GM12878 (cell line): ENCODE data around the gene UBE2D1. TPM values are rescaled to one million over a fixed set of nuclear protein-coding genes. Genes with fewer than 3 reads are reported as not detected.

Source experiments
- ASH2L ChIP-seq: fragments of 300-600, 200-600 bp; sonication (generic); IDR thresholded peaks from 2 replicates; pipeline ENCODE4 v1.6.1; 2017; ENCODE audit warnings: low read depth, mild to moderate bottlenecking, borderline replicate concordance
- ATF3 ChIP-seq: IDR thresholded peaks from 2 replicates; pipeline ENCODE4 v1.6.1; 2011; ENCODE audit warnings: low read depth, mild to moderate bottlenecking, low read length, moderate library complexity, borderline replicate concordance; ENCODE audit errors: extremely low read depth
- BHLHE40 ChIP-seq, 2 experiments: fragments of 450-650 bp in 1 of 2; IDR thresholded peaks; 2 replicates each; pipeline ENCODE4 v1.6.1; 2011 to 2017; ENCODE audit warnings: low read depth in 2 of 2, borderline replicate concordance in 1 of 2, improper control_type of control experiment in 1 of 2, low read length in 1 of 2, mild to moderate bottlenecking in 1 of 2
- EP300 ChIP-seq, 2 experiments: fragments of 150-350 bp in 1 of 2; IDR thresholded peaks; 2 replicates each; pipeline ENCODE4 v1.6.1; 2011 to 2012; ENCODE audit warnings: low read depth in 2 of 2, low read length in 2 of 2, borderline replicate concordance in 1 of 2, improper control_type of control experiment in 1 of 2, inconsistent platforms in 1 of 2; ENCODE audit not compliant: control insufficient read depth in 1 of 2
- FOXK2 ChIP-seq: fragments of 450-650 bp; IDR thresholded peaks from 2 replicates; pipeline ENCODE4 v1.6.1; 2017; ENCODE audit warnings: mild to moderate bottlenecking, moderate library complexity
- JUNB ChIP-seq: IDR thresholded peaks from 2 replicates; pipeline ENCODE4 v1.6.1; 2016; ENCODE audit warnings: antibody characterized with exemption, mild to moderate bottlenecking
- MTA2 ChIP-seq: fragments of 450-650 bp; IDR thresholded peaks from 2 replicates; pipeline ENCODE4 v1.6.1; 2016; ENCODE audit warnings: low read depth, mild to moderate bottlenecking, moderate library complexity
- MYB ChIP-seq: fragments of 150-350 bp; IDR thresholded peaks from 2 replicates; pipeline ENCODE4 v1.6.1; 2014; ENCODE audit warnings: mild to moderate bottlenecking, low read depth, low read length, borderline replicate concordance
- NFIC ChIP-seq: IDR thresholded peaks from 2 replicates; pipeline ENCODE4 v1.6.1; 2012; ENCODE audit warnings: low read depth, mild to moderate bottlenecking, inconsistent platforms, low read length, moderate library complexity
- NRF1 ChIP-seq: conservative IDR thresholded peaks from 2 replicates; pipeline ENCODE4 v1.6.1; 2011; ENCODE audit warnings: mild to moderate bottlenecking, low read depth, low read length, improper control_type of control experiment
- PKNOX1 ChIP-seq: fragments of 450-650 bp; IDR thresholded peaks from 2 replicates; pipeline ENCODE4 v1.6.1; 2016; ENCODE audit warnings: mild to moderate bottlenecking
- POLR2AphosphoS2 ChIP-seq: IDR thresholded peaks from 2 replicates; pipeline ENCODE4 v1.6.1; 2011; ENCODE audit warnings: low read depth, mild to moderate bottlenecking, low read length, improper control_type of control experiment, moderate library complexity
- SMAD5 ChIP-seq: IDR thresholded peaks from 2 replicates; pipeline ENCODE4 v1.6.1; 2016; ENCODE audit warnings: antibody characterized with exemption, low read depth
- SPI1 ChIP-seq: IDR thresholded peaks from 2 replicates; pipeline ENCODE4 v1.6.1; 2011; ENCODE audit warnings: low read depth, mild to moderate bottlenecking, low read length, moderate library complexity, borderline replicate concordance; ENCODE audit not compliant: insufficient read depth
- SREBF2 ChIP-seq: IDR thresholded peaks from 2 replicates; pipeline ENCODE4 v1.6.1; 2012; ENCODE audit warnings: mild to moderate bottlenecking, low read length
- SUZ12 ChIP-seq: fragments of 200-600 bp; sonication (generic); IDR thresholded peaks from one replicate; pipeline ENCODE4 v1.6.1; 2018; ENCODE audit warnings: antibody characterized with exemption, mild to moderate bottlenecking; ENCODE audit not compliant: unreplicated experiment
- ZNF384 ChIP-seq: IDR thresholded peaks from 2 replicates; pipeline ENCODE4 v1.6.1; 2012; ENCODE audit warnings: low read depth, mild to moderate bottlenecking, low read length, improper control_type of control experiment, borderline replicate concordance
- ZNF592 ChIP-seq: fragments of 450-650 bp; IDR thresholded peaks from 2 replicates; pipeline ENCODE4 v1.6.1; 2017; ENCODE audit warnings: mild to moderate bottlenecking, moderate library complexity
- polyA plus RNA-seq, 11 experiments: library from polyadenylated mRNA; depleted of rRNA in 4 of 11; unstranded in 6 of 11; stranded (reverse) in 5 of 11; fragments of >200 nt; fragmentation: Nextera tagmentation in 4 of 11; fragmentation: Illumina TruSeq in 1 of 11; extraction: Ambion mirVana in 4 of 11; extraction: Trizol in 1 of 11; gene quantifications; 1 replicate in 1 of 11; 2 replicates in 10 of 11; pipeline versions ENCODE4 v1.2.1 to v1.2.3, GENCODE V29; 2011 to 2016; ENCODE audit warnings: inconsistent platforms in 2 of 11, missing spikeins in 2 of 11, low read depth in 1 of 11
- total RNA-seq, 4 experiments: library from RNA; depleted of rRNA in 3 of 4; stranded (reverse); fragments of >200 nt in 3 of 4; fragmentation: Illumina TruSeq in 1 of 4; extraction: Trizol in 1 of 4; gene quantifications; 2 replicates each; pipeline versions ENCODE4 v1.2.1 to v1.2.3, GENCODE V29; 2013 to 2021
- TF ChIP-seq, protein P1 (sequence below): fragments of 450-650 bp; IDR thresholded peaks from 2 replicates; pipeline ENCODE4 v1.6.1; 2014; ENCODE audit warnings: mild to moderate bottlenecking
- TF ChIP-seq, protein P2 (sequence below): fragments of 450-650 bp; conservative IDR thresholded peaks from 2 replicates; pipeline ENCODE4 v1.6.1; 2017; ENCODE audit warnings: mild to moderate bottlenecking, moderate library complexity

UBE2D1 gene
- total and polyA plus RNA-seq, 10 of the 15 experiments (the other 5 are each of a cell fraction or from before 2014, with no cell fraction given): 6.1 to 32.0 (median 15.5) TPM

GRCh38 chr10:58372607-58373441, 38.0 kb downstream of the UBE2D1 start (continued):
- TF ChIP-seq NFIC (peak; percentile 62; the same call in 1 of the 2 replicates), BHLHE40 (IDR thresholded peaks at IDR 0.05; ENCODE audit: borderline replicate concordance in 1 of 2, low read depth in 2 of 2, low read length in 1 of 2) (0 out of 4 replicates have a peak, but pooled peaks of 1 of the 2 experiments have one; percentile 5), ASH2L (no peak), SUZ12 (no peak), POLR2AphosphoS2 (no peak), PKNOX1 (peak; percentile 54; the same call in 1 of the 2 replicates), ATF3 (no peak), NRF1 (no peak), JUNB (peak; percentile 65), ZNF592 (no peak), SREBF2 (no peak), SPI1 (peak; percentile 87), MYB (no peak), ZNF384 (no peak), EP300 (IDR thresholded peaks at IDR 0.05; ENCODE audit: borderline replicate concordance in 1 of 2, control insufficient read depth in 1 of 2, low read depth in 2 of 2, low read length in 2 of 2) (0 out of 4 replicates have a peak, but pooled peaks of 1 of the 2 experiments have one; percentile 8), FOXK2 (no peak), SMAD5 (no peak), MTA2 (peak; percentile 23; the same call in 1 of the 2 replicates)
- TF ChIP-seq, protein P1, sequence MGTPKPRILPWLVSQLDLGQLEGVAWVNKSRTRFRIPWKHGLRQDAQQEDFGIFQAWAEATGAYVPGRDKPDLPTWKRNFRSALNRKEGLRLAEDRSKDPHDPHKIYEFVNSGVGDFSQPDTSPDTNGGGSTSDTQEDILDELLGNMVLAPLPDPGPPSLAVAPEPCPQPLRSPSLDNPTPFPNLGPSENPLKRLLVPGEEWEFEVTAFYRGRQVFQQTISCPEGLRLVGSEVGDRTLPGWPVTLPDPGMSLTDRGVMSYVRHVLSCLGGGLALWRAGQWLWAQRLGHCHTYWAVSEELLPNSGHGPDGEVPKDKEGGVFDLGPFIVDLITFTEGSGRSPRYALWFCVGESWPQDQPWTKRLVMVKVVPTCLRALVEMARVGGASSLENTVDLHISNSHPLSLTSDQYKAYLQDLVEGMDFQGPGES: no peak
- TF ChIP-seq, protein P2, sequence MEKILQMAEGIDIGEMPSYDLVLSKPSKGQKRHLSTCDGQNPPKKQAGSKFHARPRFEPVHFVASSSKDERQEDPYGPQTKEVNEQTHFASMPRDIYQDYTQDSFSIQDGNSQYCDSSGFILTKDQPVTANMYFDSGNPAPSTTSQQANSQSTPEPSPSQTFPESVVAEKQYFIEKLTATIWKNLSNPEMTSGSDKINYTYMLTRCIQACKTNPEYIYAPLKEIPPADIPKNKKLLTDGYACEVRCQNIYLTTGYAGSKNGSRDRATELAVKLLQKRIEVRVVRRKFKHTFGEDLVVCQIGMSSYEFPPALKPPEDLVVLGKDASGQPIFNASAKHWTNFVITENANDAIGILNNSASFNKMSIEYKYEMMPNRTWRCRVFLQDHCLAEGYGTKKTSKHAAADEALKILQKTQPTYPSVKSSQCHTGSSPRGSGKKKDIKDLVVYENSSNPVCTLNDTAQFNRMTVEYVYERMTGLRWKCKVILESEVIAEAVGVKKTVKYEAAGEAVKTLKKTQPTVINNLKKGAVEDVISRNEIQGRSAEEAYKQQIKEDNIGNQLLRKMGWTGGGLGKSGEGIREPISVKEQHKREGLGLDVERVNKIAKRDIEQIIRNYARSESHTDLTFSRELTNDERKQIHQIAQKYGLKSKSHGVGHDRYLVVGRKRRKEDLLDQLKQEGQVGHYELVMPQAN: no peak
